ENCODE data around the gene UGT1A9.

DNA sequence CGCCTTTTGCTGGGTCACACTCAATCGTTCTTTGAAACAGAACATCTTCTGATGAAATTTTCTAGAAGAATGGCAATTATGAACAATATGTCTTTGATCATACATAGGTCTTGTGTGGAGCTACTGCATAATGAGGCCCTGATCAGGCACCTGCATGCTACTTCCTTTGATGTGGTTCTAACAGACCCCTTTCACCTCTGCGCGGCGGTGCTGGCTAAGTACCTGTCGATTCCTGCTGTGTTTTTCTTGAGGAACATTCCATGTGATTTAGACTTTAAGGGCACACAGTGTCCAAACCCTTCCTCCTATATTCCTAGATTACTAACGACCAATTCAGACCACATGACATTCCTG lies 41.5 kb downstream of the UGT1A9 start:
- no peak for TF ChIP-seq POLR2A (IDR thresholded peaks at IDR 0.05)
- TF ChIP-seq, protein P1, sequence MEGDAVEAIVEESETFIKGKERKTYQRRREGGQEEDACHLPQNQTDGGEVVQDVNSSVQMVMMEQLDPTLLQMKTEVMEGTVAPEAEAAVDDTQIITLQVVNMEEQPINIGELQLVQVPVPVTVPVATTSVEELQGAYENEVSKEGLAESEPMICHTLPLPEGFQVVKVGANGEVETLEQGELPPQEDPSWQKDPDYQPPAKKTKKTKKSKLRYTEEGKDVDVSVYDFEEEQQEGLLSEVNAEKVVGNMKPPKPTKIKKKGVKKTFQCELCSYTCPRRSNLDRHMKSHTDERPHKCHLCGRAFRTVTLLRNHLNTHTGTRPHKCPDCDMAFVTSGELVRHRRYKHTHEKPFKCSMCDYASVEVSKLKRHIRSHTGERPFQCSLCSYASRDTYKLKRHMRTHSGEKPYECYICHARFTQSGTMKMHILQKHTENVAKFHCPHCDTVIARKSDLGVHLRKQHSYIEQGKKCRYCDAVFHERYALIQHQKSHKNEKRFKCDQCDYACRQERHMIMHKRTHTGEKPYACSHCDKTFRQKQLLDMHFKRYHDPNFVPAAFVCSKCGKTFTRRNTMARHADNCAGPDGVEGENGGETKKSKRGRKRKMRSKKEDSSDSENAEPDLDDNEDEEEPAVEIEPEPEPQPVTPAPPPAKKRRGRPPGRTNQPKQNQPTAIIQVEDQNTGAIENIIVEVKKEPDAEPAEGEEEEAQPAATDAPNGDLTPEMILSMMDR (IDR thresholded peaks at IDR 0.05), result no peak
